DOHH2 (cell line): ENCODE measurements around the gene NAP1L1.

Source experiments
- EZH2phosphoT487 ChIP-seq: fragments of 200-600 bp; sonication (generic); IDR thresholded peaks from 2 replicates; pipeline ENCODE4 v1.6.1; 2017; ENCODE audit warnings: borderline replicate concordance, mild to moderate bottlenecking, antibody characterized with exemption, low read length, moderate library complexity, mixed read lengths
- TF ChIP-seq, protein P1 (sequence below): fragments of 200-600 bp; sonication (generic); IDR thresholded peaks from one replicate; pipeline ENCODE4 v1.5.1; 2014; ENCODE audit warnings: antibody characterized with exemption, mild to moderate bottlenecking, low read depth, low read length; ENCODE audit not compliant: poor library complexity, severe bottlenecking

DNA sequence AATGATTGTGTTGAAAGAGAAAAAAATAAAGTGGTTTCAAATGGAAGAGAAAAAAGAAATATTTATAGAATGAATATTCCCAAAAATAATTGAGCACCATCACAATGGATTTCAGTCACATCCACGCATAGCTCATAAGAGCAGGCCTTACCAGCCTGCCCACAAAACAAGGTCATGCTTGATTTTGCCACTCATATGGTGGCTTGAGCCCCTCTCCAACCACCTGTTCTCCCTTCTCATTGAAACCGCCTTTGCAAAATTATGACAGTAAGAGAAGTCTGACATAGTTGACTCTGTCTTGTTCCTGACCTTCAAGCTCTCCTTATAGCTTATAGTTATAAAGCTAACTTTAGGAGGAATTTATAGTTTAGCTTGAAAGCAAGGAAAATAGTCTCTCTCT is 33.3 kb upstream of the NAP1L1 start:
- TF ChIP-seq, protein P1, sequence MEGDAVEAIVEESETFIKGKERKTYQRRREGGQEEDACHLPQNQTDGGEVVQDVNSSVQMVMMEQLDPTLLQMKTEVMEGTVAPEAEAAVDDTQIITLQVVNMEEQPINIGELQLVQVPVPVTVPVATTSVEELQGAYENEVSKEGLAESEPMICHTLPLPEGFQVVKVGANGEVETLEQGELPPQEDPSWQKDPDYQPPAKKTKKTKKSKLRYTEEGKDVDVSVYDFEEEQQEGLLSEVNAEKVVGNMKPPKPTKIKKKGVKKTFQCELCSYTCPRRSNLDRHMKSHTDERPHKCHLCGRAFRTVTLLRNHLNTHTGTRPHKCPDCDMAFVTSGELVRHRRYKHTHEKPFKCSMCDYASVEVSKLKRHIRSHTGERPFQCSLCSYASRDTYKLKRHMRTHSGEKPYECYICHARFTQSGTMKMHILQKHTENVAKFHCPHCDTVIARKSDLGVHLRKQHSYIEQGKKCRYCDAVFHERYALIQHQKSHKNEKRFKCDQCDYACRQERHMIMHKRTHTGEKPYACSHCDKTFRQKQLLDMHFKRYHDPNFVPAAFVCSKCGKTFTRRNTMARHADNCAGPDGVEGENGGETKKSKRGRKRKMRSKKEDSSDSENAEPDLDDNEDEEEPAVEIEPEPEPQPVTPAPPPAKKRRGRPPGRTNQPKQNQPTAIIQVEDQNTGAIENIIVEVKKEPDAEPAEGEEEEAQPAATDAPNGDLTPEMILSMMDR = no peak
- TF ChIP-seq EZH2phosphoT487 = no peak
